ENCODE data around the gene MRPL42.
A peak's percentile ranks its signal among the peaks of the same experiment; 100 is the strongest.

Gene MRPL42

DNA sequence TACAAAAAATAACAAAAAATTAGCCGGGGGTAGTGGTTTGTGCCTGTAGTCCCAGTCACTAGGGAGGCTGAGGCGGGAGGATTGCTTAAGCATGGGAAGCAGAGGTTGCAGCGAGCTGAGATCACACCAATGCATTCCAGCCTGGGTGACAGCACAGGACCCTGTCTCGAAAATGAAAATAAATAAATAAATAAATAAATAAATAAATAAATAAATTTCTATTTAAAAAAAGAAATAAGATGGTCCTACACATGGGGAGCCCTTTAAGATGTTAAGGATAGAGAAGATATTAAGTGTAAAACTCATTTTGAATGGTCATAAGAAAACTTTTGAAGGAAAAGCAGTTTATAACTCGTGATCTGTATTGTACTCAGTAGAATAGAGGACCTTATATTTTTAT lies 8.2 kb upstream of the MRPL42 start (continued):
- no peak for TF ChIP-seq ZNF10 (tag by site-specific recombination; IDR thresholded peaks at IDR 0.05)
- peak; percentile 69; the same call in 1 of the 2 replicates for TF ChIP-seq ZNF394 (tag by site-specific recombination; IDR thresholded peaks at IDR 0.05; ENCODE audit: borderline replicate concordance)
- TF ChIP-seq, protein P1, sequence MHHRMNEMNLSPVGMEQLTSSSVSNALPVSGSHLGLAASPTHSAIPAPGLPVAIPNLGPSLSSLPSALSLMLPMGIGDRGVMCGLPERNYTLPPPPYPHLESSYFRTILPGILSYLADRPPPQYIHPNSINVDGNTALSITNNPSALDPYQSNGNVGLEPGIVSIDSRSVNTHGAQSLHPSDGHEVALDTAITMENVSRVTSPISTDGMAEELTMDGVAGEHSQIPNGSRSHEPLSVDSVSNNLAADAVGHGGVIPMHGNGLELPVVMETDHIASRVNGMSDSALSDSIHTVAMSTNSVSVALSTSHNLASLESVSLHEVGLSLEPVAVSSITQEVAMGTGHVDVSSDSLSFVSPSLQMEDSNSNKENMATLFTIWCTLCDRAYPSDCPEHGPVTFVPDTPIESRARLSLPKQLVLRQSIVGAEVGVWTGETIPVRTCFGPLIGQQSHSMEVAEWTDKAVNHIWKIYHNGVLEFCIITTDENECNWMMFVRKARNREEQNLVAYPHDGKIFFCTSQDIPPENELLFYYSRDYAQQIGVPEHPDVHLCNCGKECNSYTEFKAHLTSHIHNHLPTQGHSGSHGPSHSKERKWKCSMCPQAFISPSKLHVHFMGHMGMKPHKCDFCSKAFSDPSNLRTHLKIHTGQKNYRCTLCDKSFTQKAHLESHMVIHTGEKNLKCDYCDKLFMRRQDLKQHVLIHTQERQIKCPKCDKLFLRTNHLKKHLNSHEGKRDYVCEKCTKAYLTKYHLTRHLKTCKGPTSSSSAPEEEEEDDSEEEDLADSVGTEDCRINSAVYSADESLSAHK (tag by site-specific recombination; IDR thresholded peaks at IDR 0.05) = no peak
- TF ChIP-seq ZNF24 (tag by site-specific recombination; IDR thresholded peaks at IDR 0.05) = no peak

DNA sequence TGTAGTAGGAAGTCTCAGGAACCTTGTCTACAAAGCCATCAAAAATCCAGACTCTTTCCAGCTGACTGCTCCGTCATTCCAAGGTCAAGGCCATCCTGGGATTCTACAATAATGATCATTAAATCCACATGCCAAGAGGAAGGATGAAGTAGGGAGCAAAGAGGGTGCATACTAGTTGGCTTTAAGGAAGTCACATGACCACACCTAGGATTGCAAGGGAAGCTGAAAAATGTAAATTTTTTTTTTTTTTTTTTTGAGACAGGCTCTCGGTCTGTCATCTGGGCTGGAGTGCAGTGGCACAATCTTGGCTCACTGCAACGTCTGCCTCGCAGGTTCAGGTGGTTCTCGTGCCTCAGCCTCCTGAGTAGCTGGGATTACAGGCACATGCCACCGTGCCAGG lies 7.3 kb upstream of the MRPL42 start:
- TF ChIP-seq ZNF133 (tag by site-specific recombination; IDR thresholded peaks at IDR 0.05) = no peak
- TF ChIP-seq, protein P2, sequence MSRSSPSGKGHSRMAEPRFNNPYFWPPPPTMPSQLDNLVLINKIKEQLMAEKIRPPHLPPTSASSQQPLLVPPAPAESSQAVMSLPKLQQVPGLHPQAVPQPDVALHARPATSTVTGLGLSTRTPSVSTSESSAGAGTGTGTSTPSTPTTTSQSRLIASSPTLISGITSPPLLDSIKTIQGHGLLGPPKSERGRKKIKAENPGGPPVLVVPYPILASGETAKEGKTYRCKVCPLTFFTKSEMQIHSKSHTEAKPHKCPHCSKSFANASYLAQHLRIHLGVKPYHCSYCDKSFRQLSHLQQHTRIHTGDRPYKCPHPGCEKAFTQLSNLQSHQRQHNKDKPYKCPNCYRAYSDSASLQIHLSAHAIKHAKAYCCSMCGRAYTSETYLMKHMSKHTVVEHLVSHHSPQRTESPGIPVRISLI (tag by site-specific recombination; IDR thresholded peaks at IDR 0.05) = 0 out of 2 replicates have a peak, but pooled peaks have one; percentile 18
- no peak for TF ChIP-seq ZNF112 (tag by site-specific recombination; IDR thresholded peaks at IDR 0.05)
- TF ChIP-seq GLI2 (tag by site-specific recombination; IDR thresholded peaks at IDR 0.05; ENCODE audit: borderline replicate concordance, low read depth) = no peak
- POLR2A ChIA-PET = no interaction called here
- CTCF ChIA-PET = no interaction called here

DNA sequence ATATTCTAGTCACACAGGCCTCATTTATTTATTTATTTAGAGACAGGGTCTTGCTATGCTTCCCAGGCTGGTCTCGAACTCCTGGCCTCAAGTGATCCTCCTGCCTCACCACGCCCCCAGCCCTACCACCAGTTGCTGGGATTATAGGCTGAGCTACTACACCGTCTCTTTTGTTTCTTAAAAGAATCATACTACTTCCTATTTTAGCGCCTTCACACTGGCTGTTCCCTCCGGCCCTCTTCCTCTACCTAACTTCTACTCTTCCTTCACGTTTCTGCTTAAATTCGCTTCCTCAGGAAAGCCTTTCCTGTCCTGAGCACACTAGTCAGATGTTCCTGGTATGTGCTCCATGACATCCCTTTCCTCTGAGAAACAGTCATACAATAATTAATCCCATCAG lies 6.4 kb upstream of the MRPL42 start:
- no peaks in the 10 kb centered on the region for H3K4me1 ChIP-seq (ENCODE audit: control insufficient read depth, insufficient read depth, low read length)
- H3K36me3 ChIP-seq (ENCODE audit: control insufficient read depth in 2 of 2, insufficient read depth in 1 of 2, low read length in 2 of 2) = no peaks in the 10 kb centered on the region
- no peak overlapping the region for H3K4me3 ChIP-seq (ENCODE audit: low read depth, low read length)
- TF ChIP-seq ZNF10 (tag by site-specific recombination; IDR thresholded peaks at IDR 0.05) = no peak
- no peak for TF ChIP-seq ZFP3 (tag by site-specific recombination; IDR thresholded peaks at IDR 0.05; ENCODE audit: low read depth)
- TF ChIP-seq ZNF530 (tag by site-specific recombination; IDR thresholded peaks at IDR 0.05; ENCODE audit: low read depth) = no peak
- CTCF ChIA-PET = no interaction called here
- no peaks in the 10 kb centered on the region for H3K9me3 ChIP-seq (ENCODE audit: control insufficient read depth, insufficient read depth, low read depth, low read length)
- POLR2A ChIA-PET = no interaction called here
- H3K27ac ChIP-seq (ENCODE audit: extremely low read depth, low read depth, low read length) = no peak overlapping the region

More for the DNA sequence above, 7.3 kb upstream of the MRPL42 start:
- no peaks in the 10 kb centered on the region for H3K4me1 ChIP-seq (ENCODE audit: control insufficient read depth, insufficient read depth, low read length)
- H3K36me3 ChIP-seq (ENCODE audit: control insufficient read depth in 2 of 2, insufficient read depth in 1 of 2, low read length in 2 of 2) = no peaks in the 10 kb centered on the region
- no peaks in the 10 kb centered on the region for H3K9me3 ChIP-seq (ENCODE audit: control insufficient read depth, insufficient read depth, low read depth, low read length)
- no peak overlapping the region for H3K27ac ChIP-seq (ENCODE audit: extremely low read depth, low read depth, low read length)
- no peak overlapping the region for H3K4me3 ChIP-seq (ENCODE audit: low read depth, low read length)

DNA sequence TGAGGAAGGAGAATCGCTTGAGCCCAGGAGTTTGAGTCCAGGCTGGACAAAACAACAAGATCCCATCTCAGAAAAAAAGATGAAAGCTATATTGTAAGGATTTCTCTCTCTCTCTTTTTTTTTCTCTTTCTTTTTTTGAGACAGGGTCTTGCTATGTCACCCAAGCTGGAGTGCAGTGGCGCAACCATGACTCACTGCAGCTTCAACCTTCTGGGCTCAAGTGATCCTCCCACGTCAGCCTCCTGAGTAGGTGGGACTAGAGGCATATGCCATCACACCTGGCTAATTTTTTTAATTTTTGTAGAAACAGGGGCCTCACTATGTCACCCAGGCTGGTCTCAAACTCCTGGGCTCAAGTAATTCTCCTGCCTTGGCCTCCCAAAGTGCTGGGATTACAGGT lies 5.8 kb upstream of the MRPL42 start:
- Histone ChIP-seq H3K4me1 (ENCODE audit: control insufficient read depth, insufficient read depth, low read length) (no peaks in the 10 kb centered on the region), H3K36me3 (ENCODE audit: control insufficient read depth in 2 of 2, insufficient read depth in 1 of 2, low read length in 2 of 2) (no peaks in the 10 kb centered on the region), H3K4me3 (ENCODE audit: low read depth, low read length) (no peak overlapping the region), H3K9me3 (ENCODE audit: control insufficient read depth, insufficient read depth, low read depth, low read length) (no peaks in the 10 kb centered on the region), H3K27ac (ENCODE audit: extremely low read depth, low read depth, low read length) (no peak overlapping the region)
- POLR2A ChIA-PET = no interaction called here
- CTCF ChIA-PET = no interaction called here
- TF ChIP-seq ZNF624 (tag by site-specific recombination; IDR thresholded peaks at IDR 0.05) (no peak), EGR2 (tag by site-specific recombination; IDR thresholded peaks at IDR 0.05; ENCODE audit: low read depth) (peak; percentile 60), ZEB2 (tag by site-specific recombination; IDR thresholded peaks at IDR 0.05) (no peak), ZNF571 (tag by site-specific recombination; IDR thresholded peaks at IDR 0.05) (no peak), ZNF776 (tag by site-specific recombination; IDR thresholded peaks at IDR 0.05; ENCODE audit: borderline replicate concordance) (no peak), ZFHX2 (tag by site-specific recombination; conservative IDR thresholded peaks at IDR 0.05) (peak; percentile 64), ZNF544 (tag by site-specific recombination; IDR thresholded peaks at IDR 0.05) (no peak), ZNF654 (tag by site-specific recombination; IDR thresholded peaks at IDR 0.05; ENCODE audit: low read depth) (no peak)
- TF ChIP-seq, protein P3, sequence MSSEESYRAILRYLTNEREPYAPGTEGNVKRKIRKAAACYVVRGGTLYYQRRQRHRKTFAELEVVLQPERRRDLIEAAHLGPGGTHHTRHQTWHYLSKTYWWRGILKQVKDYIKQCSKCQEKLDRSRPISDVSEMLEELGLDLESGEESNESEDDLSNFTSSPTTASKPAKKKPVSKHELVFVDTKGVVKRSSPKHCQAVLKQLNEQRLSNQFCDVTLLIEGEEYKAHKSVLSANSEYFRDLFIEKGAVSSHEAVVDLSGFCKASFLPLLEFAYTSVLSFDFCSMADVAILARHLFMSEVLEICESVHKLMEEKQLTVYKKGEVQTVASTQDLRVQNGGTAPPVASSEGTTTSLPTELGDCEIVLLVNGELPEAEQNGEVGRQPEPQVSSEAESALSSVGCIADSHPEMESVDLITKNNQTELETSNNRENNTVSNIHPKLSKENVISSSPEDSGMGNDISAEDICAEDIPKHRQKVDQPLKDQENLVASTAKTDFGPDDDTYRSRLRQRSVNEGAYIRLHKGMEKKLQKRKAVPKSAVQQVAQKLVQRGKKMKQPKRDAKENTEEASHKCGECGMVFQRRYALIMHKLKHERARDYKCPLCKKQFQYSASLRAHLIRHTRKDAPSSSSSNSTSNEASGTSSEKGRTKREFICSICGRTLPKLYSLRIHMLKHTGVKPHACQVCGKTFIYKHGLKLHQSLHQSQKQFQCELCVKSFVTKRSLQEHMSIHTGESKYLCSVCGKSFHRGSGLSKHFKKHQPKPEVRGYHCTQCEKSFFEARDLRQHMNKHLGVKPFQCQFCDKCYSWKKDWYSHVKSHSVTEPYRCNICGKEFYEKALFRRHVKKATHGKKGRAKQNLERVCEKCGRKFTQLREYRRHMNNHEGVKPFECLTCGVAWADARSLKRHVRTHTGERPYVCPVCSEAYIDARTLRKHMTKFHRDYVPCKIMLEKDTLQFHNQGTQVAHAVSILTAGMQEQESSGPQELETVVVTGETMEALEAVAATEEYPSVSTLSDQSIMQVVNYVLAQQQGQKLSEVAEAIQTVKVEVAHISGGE (tag by site-specific recombination; conservative IDR thresholded peaks at IDR 0.05; ENCODE audit: low read depth) = no peak
- TF ChIP-seq, protein P4, sequence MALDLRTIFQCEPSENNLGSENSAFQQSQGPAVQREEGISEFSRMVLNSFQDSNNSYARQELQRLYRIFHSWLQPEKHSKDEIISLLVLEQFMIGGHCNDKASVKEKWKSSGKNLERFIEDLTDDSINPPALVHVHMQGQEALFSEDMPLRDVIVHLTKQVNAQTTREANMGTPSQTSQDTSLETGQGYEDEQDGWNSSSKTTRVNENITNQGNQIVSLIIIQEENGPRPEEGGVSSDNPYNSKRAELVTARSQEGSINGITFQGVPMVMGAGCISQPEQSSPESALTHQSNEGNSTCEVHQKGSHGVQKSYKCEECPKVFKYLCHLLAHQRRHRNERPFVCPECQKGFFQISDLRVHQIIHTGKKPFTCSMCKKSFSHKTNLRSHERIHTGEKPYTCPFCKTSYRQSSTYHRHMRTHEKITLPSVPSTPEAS (tag by site-specific recombination; IDR thresholded peaks at IDR 0.05) = no peak
- TF ChIP-seq, protein P5, sequence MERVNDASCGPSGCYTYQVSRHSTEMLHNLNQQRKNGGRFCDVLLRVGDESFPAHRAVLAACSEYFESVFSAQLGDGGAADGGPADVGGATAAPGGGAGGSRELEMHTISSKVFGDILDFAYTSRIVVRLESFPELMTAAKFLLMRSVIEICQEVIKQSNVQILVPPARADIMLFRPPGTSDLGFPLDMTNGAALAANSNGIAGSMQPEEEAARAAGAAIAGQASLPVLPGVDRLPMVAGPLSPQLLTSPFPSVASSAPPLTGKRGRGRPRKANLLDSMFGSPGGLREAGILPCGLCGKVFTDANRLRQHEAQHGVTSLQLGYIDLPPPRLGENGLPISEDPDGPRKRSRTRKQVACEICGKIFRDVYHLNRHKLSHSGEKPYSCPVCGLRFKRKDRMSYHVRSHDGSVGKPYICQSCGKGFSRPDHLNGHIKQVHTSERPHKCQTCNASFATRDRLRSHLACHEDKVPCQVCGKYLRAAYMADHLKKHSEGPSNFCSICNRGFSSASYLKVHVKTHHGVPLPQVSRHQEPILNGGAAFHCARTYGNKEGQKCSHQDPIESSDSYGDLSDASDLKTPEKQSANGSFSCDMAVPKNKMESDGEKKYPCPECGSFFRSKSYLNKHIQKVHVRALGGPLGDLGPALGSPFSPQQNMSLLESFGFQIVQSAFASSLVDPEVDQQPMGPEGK (tag by site-specific recombination; IDR thresholded peaks at IDR 0.05) = no peak
